Stimulated activated CD8-positive, alpha-beta memory T cell treated with anti-CD3 and anti-CD28 coated beads, Interleukin-2, amount 100 ng/mL, for 1 hour (primary cell): ENCODE data around the gene DDX52.
"Not testable (repeated sequence)": the region's sequence is repeated elsewhere in the genome, so short reads cannot be mapped to it uniquely, and the experiment has no call there.

Experiments used
- DNase-seq, 2 donors: peaks; one replicate each; pipeline ENCODE4 v3.0.0-alpha.2; 2020; ENCODE audit warnings: low read depth in 2 of 2

DDX52 gene, protein sequence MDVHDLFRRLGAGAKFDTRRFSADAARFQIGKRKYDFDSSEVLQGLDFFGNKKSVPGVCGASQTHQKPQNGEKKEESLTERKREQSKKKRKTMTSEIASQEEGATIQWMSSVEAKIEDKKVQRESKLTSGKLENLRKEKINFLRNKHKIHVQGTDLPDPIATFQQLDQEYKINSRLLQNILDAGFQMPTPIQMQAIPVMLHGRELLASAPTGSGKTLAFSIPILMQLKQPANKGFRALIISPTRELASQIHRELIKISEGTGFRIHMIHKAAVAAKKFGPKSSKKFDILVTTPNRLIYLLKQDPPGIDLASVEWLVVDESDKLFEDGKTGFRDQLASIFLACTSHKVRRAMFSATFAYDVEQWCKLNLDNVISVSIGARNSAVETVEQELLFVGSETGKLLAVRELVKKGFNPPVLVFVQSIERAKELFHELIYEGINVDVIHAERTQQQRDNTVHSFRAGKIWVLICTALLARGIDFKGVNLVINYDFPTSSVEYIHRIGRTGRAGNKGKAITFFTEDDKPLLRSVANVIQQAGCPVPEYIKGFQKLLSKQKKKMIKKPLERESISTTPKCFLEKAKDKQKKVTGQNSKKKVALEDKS

DNA sequence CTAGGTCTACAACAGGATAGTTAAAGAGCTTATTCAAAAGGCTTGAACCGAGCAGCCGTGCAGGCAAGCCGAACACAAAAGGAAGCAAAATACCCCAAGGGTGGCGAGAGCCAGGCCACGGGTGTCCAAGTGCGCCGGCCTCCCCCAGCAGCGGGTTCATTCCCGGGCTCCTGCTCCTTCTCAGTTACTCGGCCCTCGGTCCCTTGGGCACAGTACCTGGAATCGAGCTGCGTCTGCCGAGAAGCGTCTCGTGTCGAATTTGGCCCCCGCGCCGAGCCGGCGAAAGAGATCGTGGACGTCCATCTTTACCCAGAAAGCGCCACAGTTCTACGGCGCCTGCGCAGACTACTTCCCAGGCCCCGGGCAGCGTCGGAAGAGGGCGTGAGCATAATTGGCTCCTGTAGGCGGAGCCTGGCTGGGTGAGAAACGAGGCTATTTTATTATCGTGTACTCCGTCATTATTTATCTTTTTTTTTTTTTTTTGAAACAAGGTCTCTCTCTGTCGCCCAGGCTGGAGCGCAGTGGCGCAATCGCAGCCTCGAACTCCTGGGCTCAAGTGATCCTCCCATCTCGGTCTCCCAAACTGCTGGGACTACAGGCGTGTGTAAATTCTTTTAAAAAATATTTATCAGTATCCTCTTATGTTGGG lies at the start of gene DDX52:
Gene DDX52, minus strand, starts transcription at position 329 of the 649 bp plus-strand sequence. Its CDS starts 26 bp downstream, at position 303.
- DNase-seq: peak; percentile 71 to 77

DNA sequence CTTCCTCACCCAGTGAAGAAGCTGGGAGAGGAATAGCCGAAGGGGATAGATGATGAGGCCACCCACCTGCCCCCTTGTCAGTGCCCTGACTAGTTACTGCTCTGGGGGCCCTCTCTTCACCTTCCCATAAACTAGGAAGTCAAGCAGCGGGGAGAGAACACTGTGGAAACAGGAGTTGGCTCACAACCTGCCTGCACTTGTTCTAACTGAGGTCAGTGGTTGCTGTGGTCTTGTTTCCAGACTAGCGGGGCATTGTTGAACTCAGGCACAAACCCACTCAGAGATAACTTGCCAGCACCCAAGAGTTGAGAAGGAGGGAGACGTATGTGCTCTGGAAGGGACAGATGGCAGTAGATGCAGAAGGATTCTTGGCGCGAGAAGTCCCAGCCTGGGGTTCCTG lies 48.6 kb upstream of the DDX52 start:
- no peak for DNase-seq

DNA sequence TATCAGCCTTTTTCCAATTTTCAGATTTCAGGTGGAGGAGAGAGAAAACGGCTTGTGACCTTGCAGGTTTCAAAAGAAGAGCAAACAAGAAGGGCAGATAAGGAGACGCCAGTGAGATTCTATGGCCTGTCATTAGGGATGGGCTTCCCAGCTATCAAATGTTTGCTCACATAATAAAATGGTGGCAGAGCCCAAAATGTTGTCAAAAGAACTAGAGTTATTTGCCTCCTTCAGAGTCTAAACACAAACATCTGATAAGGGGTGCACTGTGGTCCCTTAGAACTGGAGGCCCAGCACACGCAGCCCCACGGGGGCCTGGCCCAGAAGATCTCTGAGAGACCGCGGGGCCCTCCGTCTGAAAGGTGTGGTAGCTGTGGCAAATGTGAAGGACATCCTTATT lies 46.1 kb upstream of the DDX52 start:
- DNase-seq: no peak

DNA sequence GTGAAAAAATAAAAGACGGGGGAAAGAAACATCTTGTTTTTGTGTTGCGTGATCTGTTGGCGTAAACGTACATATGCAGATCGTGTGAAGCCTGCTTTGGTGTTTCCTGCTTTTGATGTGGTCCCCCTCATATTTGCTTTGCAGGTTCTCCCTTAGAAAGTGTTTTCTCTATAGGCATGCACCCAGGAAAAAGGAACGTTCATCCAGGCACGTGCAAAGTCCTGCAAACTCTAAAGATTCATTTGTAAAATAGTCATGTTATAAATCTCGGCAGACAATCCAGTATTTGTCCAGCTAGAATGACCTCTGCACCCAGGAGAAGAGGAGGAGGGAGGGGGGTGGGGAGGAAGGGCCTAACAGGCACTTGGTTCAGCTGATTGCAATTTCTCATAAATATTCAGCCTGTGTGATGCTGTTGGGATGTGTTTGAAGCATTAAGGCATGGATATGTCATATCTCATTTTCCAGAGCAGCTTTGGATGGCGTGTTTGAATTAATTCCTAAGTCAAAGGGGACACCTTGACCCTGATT lies 40.3 kb upstream of the DDX52 start:
- DNase-seq: no peak

DNA sequence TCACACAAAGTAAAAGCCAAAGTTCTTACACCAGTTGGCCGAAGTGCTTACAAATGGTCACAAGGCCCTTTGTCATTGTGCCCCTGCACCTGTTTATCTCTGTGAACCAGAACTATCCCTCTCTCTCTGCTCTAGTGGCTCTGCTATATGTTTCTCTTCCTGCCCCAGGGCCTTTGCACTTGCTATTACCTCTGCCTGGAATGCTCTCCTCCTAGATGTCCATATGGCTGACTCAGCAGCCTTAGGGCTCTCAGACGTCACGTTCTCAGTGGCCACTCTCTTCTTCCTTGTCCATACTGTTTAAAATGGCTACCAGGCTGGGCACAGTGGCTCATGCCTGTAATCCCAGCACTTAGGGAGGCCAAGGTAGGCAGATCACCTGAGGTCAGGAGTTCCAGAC lies 38.8 kb upstream of the DDX52 start:
- DNase-seq: no peak

DNA sequence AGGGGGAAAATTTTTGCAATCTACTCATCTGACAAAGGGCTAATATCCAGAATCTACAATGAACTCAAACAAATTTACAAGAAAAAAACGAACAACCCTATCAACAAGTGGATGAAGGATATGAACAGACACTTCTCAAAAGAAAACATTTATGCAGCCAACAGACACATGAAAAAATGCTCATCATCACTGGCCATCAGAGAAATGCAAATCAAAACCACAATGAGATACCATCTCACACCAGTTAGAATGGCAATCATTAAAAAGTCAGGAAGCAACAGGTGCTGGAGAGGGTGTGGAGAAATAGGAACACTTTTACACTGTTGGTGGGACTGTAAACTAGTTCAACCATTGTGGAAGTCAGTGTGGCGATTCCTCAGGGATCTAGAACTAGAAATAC lies 36.7 kb upstream of the DDX52 start:
- DNase-seq: not testable (repeated sequence)

DNA sequence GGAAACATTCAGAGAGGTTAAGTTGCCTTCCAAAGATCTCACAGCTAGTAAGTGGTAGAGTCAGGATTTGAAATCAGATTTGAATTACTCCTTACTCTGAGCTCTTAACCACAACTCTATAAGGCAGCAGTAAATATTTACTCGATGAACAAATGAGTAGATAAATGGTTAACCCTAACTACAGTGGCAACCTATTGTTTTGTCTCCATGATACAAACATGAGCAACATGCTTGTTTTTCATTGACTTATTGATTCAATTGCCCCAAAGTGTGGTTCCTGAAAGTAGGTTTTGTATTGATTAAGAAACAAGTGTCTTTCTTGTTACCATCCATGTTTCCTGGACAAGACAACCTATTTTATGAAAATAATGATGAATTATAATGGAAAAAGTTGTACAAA lies 34.8 kb upstream of the DDX52 start:
- DNase-seq: no peak

DNA sequence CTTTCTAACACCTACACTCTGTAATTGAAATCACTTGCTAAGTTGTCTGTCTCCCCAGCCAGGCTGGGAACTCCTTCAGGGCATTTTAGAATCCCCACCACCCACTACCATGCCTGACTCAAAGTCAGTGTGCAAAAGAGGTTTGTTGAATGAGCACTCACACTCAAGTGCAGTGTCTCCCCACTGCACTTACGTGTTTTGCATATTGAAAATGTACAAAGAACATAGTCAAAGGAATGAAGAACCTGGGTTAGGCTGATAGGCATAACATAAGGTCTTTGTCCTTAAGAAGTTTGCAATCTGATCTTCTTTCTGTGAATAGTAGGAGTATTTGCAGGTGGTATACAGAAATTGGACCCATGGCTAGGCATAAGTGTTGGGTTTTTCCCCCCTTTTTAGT lies 33.8 kb upstream of the DDX52 start:
- DNase-seq: no peak

DNA sequence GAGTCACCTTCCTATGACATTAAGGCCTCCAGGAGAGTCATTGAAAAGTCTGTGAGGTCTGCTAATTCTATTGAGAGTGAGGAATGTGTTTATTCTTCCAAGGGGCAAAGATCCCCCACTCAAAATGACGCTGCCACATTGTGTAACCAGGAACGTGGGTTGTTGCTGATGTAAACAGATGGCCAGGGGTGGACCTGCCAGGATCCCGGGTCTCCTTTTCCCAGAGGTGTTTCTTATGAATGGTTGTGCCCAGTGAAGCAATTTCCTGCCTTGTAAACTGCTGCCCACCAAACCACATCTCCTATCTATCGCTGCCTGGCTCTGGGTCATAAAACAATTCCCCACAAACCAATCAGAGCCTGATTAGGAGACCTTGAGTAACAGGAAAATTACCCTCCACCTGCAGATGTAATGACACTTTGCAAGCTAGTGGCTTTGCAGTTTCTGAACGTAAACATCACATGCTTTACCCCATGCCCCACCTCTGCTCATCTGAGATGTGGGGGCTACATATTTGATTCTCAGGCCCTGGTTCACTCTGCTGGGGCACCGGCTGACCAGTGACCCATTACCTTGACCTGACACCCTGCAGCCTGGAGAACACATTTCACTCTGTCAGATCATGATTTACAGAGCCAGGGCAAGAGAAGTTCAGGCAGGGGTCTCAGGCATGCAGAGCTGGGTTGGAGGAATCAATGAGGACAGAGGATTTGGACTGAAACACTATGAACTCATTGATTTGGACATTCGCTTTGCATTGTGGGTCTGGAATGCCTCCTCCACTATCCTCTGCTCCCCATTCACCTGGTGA lies 33.1 kb upstream of the DDX52 start:
- DNase-seq: no peak

DNA sequence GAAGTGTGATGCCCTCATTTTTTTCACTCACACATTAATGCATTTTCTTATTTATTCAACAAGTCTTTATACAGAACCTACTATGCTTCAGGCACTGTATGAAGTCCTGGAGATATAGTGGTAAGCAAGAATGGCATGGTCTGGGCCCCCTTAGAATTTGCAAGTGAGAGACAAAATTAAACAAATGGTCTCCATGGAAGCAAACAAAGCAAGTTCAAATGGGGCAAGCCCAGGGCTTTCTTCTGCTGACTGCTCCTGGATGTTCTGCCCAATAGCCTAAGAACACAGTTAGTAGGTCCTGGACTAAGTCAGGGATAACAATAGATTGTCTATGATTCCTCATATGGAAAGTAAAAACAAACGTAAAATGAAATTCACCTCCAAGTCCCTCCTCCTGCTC lies 31.3 kb upstream of the DDX52 start:
- no peak for DNase-seq

DNA sequence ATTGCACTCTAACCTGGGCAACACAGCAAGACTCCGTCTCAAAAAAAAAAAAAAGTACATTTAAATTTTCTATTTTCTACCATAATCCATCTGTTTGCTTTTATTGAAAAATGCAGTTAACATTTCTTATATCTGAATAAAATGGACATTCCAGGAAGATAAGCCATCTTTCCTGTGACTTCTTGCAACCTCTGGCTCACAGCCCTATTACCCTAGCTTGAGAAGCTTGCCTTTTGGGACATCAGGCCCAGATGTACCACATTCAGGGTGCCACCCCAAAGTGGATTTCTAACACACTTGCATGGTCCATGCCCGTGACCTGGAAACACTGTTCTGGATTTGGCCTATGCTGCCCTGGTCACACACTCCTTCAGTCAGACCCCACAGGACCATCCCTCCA lies 30.1 kb upstream of the DDX52 start:
- DNase-seq: no peak

DNA sequence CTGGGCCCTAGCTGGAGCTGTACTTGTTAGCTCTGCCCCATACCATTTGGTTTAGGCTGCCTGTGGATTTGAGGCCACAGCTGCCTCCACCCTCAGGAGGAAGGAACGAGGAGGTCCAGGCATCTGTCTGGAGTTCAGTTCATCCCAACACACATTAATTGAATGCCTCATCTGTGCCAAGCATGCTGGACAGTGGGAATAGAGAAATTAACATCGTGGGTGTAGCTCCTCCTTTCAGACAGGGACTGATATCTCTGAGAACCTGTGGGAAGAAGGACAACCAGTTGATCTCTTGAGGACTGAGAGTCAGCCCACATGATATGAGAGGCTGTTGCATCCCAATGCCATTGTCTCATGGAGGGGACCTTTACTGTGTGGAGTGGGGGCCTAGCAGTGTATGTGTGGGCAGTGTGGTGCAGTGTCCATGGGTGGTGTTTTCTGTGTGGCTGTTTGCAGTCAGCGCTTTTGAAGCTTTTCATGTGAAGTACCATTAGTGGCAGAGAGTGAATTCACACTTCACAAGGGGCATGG lies 29.4 kb upstream of the DDX52 start:
- no peak for DNase-seq

DNA sequence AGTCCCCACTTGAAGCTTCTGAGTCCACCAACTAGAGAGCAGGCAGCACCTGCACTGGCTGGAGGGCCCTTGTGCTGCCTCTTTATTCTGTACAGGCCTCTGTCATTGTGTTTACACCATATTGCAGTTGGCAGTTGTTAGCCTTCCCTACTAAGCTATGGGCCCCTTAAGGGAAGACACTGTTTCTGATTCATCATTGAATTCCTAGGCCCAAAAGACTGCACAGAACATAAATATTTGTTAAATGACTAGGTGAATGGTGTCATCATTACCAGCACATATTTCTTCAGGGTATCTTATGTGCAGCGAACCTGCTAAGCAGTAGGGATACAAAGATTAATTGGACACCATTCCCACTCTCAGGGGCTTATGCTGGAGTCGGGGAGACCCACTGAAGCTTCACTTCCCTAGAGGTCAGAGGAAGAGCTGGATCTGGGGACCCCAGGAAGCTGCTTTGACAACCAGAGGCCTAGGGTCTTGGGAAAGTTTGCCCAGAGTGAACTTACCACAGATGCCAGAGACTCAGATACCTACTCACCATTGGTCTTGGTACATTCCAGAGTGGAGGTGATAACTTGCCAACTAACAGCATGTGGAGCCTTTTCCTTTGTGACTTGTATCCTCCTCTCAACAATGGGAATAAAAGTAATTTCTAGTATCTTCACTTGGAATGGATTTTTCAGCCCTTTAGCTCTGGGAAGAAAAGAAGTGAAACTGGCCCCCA lies 28.7 kb upstream of the DDX52 start:
- no peak for DNase-seq

DNA sequence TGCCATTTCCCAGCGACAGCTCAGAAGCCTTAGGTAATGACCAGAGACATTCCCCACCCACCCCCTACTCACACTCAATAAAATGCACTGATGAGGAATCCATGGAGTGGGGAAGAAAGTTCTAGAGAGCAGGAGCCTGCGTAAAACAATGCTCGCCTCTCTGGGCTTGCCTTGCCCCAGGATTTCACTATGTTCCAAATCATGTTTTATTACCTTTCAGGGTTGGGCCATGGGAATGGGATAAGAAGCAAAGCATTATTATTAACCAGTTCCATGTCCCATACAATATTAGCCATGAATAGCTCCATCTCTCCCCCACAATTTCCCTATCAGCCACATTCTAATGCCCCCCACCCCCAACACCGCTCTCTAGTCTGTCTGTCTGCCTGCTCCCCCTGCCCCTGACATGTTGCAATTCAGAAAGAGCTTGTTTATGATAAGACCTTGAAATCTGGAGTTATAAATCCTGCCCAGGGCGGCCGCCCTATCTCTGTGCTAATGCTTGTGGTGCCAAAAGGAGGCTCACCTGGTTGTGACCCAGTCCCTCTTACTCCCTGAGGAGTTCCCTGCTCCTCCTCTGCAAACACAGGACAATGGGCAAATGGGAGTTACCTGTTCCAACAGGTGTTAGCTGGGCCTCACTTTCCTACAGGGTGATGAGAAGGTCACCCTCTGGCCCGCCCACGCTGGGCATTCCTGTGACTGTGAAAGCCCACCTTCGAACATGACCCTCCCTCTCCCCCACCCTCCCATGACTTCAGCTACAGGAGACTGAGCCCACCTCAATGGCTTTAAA lies 28.0 kb upstream of the DDX52 start:
- DNase-seq: no peak

DNA sequence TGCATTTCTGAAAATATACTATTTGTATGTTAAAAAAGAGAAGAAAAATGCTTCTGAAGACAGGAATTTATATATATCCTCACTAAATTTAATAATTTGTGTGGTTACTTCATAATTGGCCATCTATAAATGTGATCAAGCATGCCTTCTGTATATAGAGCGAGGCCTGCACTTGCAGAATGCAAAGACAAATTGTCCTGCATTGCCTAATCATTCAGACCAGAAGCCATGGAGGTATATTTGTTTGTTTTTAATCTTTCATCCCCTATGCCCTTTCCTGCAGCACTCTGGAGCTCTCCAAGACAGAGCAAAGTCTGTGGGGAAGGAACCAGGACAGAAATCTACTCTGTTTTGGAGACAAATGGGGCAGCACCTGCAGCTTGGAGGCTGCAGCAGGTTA lies 23.8 kb upstream of the DDX52 start:
- DNase-seq: no peak

DNA sequence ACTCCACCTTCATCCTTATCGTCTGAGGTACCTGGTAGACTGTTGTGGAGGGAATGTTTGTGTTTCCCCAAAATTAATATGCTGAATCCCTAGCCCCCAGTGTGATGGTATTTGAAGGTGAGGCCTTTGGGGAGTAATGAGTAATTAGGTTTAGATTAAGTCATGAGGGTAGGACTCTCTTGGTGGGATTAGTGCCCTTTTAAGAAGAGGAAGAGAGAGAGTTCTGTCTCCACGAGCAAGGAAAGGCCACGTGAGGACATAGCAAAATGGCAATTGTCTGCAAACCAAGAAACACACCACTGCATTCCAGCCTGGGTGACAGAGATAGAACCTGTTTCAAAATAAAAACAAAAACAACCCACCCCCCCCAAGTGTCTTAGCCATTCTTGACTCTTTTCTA lies 21.0 kb upstream of the DDX52 start:
- no peak for DNase-seq

DNA sequence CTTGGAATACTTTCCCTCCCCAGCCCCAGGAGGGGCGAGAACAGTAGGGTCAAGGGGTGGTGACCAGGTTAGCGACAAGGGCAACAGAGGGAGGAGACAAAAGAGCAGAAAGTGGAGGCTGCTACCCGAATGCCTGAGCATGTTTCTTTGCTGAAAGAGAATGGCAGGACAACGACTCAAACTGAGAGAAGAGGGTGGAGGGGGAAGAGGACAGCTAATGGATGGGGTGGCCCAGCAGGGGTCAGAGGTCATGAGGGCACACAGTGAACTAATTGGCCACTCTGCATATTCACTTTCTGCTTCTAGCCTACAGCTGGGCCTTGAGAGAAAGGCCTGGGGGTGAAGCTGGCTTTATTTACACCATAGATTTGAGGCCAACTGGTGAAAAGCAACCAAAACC lies 19.1 kb upstream of the DDX52 start:
- no peak for DNase-seq

DNA sequence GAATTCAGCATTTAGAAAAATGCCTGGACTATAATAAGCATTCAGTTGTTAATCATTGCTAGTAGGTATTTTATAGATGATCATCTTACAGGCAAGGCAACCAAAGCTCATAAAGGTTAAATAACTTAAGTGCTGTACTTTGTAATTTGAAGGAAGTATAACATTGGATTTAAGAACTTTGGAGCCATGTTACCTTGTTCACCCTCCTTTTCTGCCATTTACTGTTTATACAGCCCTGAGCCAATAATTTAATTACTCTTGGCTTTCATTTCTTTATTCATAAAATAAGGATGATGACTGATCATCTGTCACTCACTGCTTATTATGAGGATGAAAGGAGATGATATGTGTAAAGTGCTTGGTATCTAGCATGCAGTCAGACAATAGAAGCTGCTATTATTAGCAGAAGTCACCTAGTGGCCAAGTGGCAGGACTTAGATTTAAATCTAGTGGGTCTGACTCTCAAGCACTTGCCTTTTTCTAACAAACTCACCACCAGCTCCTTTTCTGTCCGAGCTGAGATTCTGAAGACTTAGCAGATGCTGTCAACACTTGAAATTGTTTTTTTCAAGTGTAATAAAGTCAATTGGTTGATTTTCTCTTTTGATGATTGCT lies 18.3 kb upstream of the DDX52 start:
- no peak for DNase-seq

DNA sequence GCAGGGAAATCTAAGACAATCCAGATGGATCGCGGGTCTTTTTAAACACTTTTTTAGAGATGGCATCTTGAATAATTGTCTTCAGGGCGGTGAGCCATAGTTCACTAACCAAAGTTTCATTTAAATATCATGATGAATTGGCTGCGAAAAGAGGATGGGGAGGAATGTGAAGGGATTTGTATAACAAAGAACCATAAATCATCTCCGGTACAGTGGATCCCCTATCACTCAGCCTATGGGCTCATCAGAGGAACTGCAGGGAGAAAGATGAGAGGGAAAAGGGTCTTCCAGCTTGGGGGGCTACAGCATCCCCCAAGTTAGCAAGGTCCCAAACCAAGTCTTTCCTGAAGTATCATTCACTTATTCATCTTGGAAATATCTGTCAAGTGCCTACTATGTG lies 16.7 kb upstream of the DDX52 start:
- no peak for DNase-seq

DNA sequence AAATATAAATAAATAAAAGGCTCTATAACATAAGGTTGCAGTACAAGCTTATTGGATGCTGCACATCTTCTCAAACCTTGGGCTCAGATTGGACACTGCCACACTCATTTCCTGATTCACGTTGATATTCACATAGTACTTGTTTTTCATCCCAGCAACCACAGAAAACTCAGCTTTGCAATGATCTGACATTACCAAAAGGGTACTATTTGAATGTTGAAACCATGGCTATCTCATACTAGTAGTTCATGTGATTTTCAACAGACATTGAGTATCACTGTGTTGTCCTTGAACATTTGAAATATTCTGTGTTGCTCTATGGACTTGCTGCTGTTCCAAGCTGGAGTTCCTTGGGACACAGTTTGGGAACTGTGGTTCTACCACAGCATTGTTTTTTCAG lies 14.0 kb upstream of the DDX52 start:
- no peak for DNase-seq
